Measurements from ENCODE around the gene TRMT11.

DNA sequence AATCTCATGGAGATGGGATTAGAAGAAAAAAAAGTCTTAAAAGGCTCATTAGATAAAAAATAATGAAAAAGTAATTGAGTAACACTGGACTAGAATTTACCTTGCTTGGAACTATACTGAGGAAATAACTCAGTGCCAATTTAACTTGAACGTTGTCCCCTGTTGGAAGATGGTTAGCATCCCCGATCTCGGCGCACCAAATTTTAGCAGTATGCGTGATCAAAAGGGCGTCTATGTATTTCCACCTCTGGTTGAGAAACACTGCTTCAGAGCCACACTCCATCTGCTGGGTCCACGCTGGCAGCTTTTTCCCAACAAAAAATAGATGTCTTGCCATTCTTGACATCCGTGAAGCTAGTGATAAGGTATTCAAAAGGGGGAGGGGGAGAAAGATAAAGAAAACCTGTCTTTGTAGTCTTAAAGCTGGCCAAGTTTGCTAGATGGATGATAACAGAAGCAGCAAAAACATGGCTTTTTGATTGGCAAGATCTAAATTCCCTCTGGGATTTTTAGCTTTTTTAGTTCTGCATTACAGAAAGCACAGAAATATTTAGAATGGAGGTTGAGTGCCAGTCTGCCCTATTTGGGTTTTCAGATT, 23.3 kb upstream of the TRMT11 start:
- TF ChIP-seq CTCF (IDR thresholded peaks at IDR 0.05) (no peak), POLR2A (IDR thresholded peaks at IDR 0.05) (no peak)

Data from thyroid gland (tissue), 4 donors.